BLaER1 treated with 17β-estradiol and CSF1 and Interleukin-3, amounts not matched to agents 10 nM and 100 nM (cell line): ENCODE measurements around the gene PPT2.

Experiments used
- H3K27ac ChIP-seq, 11 experiments: shearing (Covaris generic); formaldehyde crosslinking; 2 replicates each; pipeline ENCODE4 v1.8.1; 2022
- H3K27me3 ChIP-seq, 11 experiments: shearing (Covaris generic); formaldehyde crosslinking; 2 replicates each; pipeline ENCODE4 v1.8.1; 2022
- H3K36me3 ChIP-seq, 11 experiments: shearing (Covaris generic); formaldehyde crosslinking; 2 replicates each; pipeline ENCODE4 v1.8.1; 2022
- H3K4me1 ChIP-seq, 10 experiments: shearing (Covaris generic); formaldehyde crosslinking; 2 replicates each; pipeline ENCODE4 v1.8.1; 2022
- H3K4me2 ChIP-seq, 11 experiments: shearing (Covaris generic); formaldehyde crosslinking; 2 replicates each; pipeline ENCODE4 v1.8.1; 2022
- H3K4me3 ChIP-seq, 10 experiments: shearing (Covaris generic); formaldehyde crosslinking; 2 replicates each; pipeline ENCODE4 v1.8.1; 2022
- H3K9ac ChIP-seq, 11 experiments: shearing (Covaris generic); formaldehyde crosslinking; 2 replicates each; pipeline ENCODE4 v1.8.1; 2022
- H3K9me3 ChIP-seq, 11 experiments: shearing (Covaris generic); formaldehyde crosslinking; replicated peaks in 1 of 11; 2 replicates each; pipeline ENCODE4 v1.8.1; 2022
- H4K20me1 ChIP-seq, 11 experiments: shearing (Covaris generic); formaldehyde crosslinking; 2 replicates each; pipeline ENCODE4 v1.8.1; 2022
- Cebpa-rat ChIP-seq, 11 experiments: shearing (Covaris generic); IDR thresholded peaks; 2 replicates each; pipeline ENCODE4 v1.8.1; 2022

Gene PPT2

GRCh38 chr6:32196682-32197616 lies 43.0 kb downstream of the PPT2 start:
- no peaks in the 10 kb centered on the region for H4K20me1 ChIP-seq
- peaks cover 41 to 47% (median 45%) of the 10 kb centered on the region in 10 experiments for H3K4me1 ChIP-seq
- peak overlapping the region; percentile 91 to 99 (median 97) for H3K27ac ChIP-seq
- no peaks in the 10 kb centered on the region for H3K36me3 ChIP-seq
- H3K4me2 ChIP-seq = peak overlapping the region; percentile 80 to 99 (median 95)
- H3K9ac ChIP-seq = peak overlapping the region; percentile 87 to 97 (median 92)
- TF ChIP-seq Cebpa-rat (IDR thresholded peaks at IDR 0.05) = no peak
- no peaks in the 10 kb centered on the region for H3K9me3 ChIP-seq
- H3K4me3 ChIP-seq = peak overlapping the region; percentile 69 to 87 (median 78)
- H3K27me3 ChIP-seq = no peaks in the 10 kb centered on the region

GRCh38 chr6:32198345-32198696 lies 44.4 kb downstream of the PPT2 start:
- Histone ChIP-seq H3K9ac (no peak overlapping the region), H3K27ac (no peak overlapping the region), H4K20me1 (no peaks in the 10 kb centered on the region), H3K9me3 (no peaks in the 10 kb centered on the region), H3K4me1 (peaks cover 33 to 41% (median 37%) of the 10 kb centered on the region in 10 experiments), H3K4me3 (no peak overlapping the region), H3K27me3 (no peaks in the 10 kb centered on the region), H3K36me3 (no peaks in the 10 kb centered on the region), H3K4me2 (no peak overlapping the region)
- no peak for TF ChIP-seq Cebpa-rat (IDR thresholded peaks at IDR 0.05)

- Histone ChIP-seq H3K36me3 (no peaks in the 10 kb centered on the region), H3K9ac (no peak overlapping the region), H3K4me1 (peaks cover 27 to 36% (median 31%) of the 10 kb centered on the region in 10 experiments), H3K4me2 (no peak overlapping the region), H3K9me3 (no peaks in the 10 kb centered on the region), H4K20me1 (no peaks in the 10 kb centered on the region), H3K4me3 (no peak overlapping the region), H3K27me3 (no peaks in the 10 kb centered on the region), H3K27ac (no peak overlapping the region)
- no peak for TF ChIP-seq Cebpa-rat (IDR thresholded peaks at IDR 0.05)
Observed at GRCh38 chr6:32198866-32199265, 44.9 kb downstream of the PPT2 start.

GRCh38 chr6:32200711-32201475 lies 47.0 kb downstream of the PPT2 start:
- Histone ChIP-seq H3K9ac (no peak overlapping the region), H3K27ac (no peak overlapping the region), H3K36me3 (no peaks in the 10 kb centered on the region), H3K9me3 (no peaks in the 10 kb centered on the region), H3K4me1 (peaks cover 13 to 21% (median 19%) of the 10 kb centered on the region in 10 experiments), H3K4me3 (no peak overlapping the region), H3K27me3 (no peaks in the 10 kb centered on the region), H3K4me2 (no peak overlapping the region), H4K20me1 (no peaks in the 10 kb centered on the region)
- TF ChIP-seq Cebpa-rat (IDR thresholded peaks at IDR 0.05) = no peak

- H3K4me1 ChIP-seq = peaks cover 2 to 11% (median 8%) of the 10 kb centered on the region in 10 experiments
- no peak overlapping the region for H3K27ac ChIP-seq
- H3K4me3 ChIP-seq = no peak overlapping the region
- peak overlapping the region in 2 of 11 experiments; percentile 17 to 20; a peak in 1 of 22 replicates for H3K4me2 ChIP-seq
- H3K9me3 ChIP-seq = 0 out of 22 replicates have a peak, but pooled peaks cover 0 to 3% (median 0%) of the 10 kb centered on the region in 11 experiments
- H3K27me3 ChIP-seq = no peaks in the 10 kb centered on the region
- no peak overlapping the region for H3K9ac ChIP-seq
- no peaks in the 10 kb centered on the region for H3K36me3 ChIP-seq
- H4K20me1 ChIP-seq = no peaks in the 10 kb centered on the region
- TF ChIP-seq Cebpa-rat (IDR thresholded peaks at IDR 0.05) = no peak
Observed at GRCh38 chr6:32202186-32202585, 48.2 kb downstream of the PPT2 start.

GRCh38 chr6:32203426-32204267 lies 49.7 kb downstream of the PPT2 start:
- peaks cover 0 to 5% (median 0%) of the 10 kb centered on the region in 10 experiments; a peak in 2 of 20 replicates for H3K4me1 ChIP-seq
- H3K9ac ChIP-seq = no peak overlapping the region
- no peak overlapping the region for H3K4me3 ChIP-seq
- H3K36me3 ChIP-seq = no peaks in the 10 kb centered on the region
- no peak overlapping the region for H3K27ac ChIP-seq
- H4K20me1 ChIP-seq = no peaks in the 10 kb centered on the region
- 0 out of 22 replicates have a peak, but pooled peaks cover 0 to 3% (median 0%) of the 10 kb centered on the region in 11 experiments for H3K9me3 ChIP-seq
- no peak for TF ChIP-seq Cebpa-rat (IDR thresholded peaks at IDR 0.05)
- H3K27me3 ChIP-seq = no peaks in the 10 kb centered on the region
- no peak overlapping the region for H3K4me2 ChIP-seq

- no peaks in the 10 kb centered on the region for H3K36me3 ChIP-seq
- peaks cover 0 to 5% (median 0%) of the 10 kb centered on the region in 10 experiments; a peak in 2 of 20 replicates for H3K4me1 ChIP-seq
- no peak overlapping the region for H3K4me3 ChIP-seq
- no peak overlapping the region for H3K4me2 ChIP-seq
- H3K9me3 ChIP-seq = 0 out of 22 replicates have a peak, but pooled peaks cover 0 to 3% (median 0%) of the 10 kb centered on the region in 11 experiments
- no peaks in the 10 kb centered on the region for H4K20me1 ChIP-seq
- H3K9ac ChIP-seq = no peak overlapping the region
- H3K27ac ChIP-seq = no peak overlapping the region
- no peaks in the 10 kb centered on the region for H3K27me3 ChIP-seq
- TF ChIP-seq Cebpa-rat (IDR thresholded peaks at IDR 0.05) = no peak
Observed at GRCh38 chr6:32204268-32204715, 50.4 kb downstream of the PPT2 start.

- Histone ChIP-seq H3K4me1 (0 out of 20 replicates have a peak, but pooled peaks cover 0 to 2% (median 0%) of the 10 kb centered on the region in 10 experiments), H3K9ac (no peak overlapping the region), H3K36me3 (no peaks in the 10 kb centered on the region), H3K9me3 (0 out of 22 replicates have a peak, but pooled peaks cover 0 to 3% (median 0%) of the 10 kb centered on the region in 11 experiments), H3K27ac (no peak overlapping the region), H4K20me1 (no peaks in the 10 kb centered on the region), H3K4me2 (no peak overlapping the region), H3K4me3 (no peak overlapping the region), H3K27me3 (no peaks in the 10 kb centered on the region)
- no peak for TF ChIP-seq Cebpa-rat (IDR thresholded peaks at IDR 0.05)
Observed at GRCh38 chr6:32208996-32209395, 55.1 kb downstream of the PPT2 start.
